ENCODE measurements around the gene CHIC2. TPM values are rescaled to one million over a fixed set of nuclear protein-coding genes. Genes with fewer than 3 reads are reported as not detected.

The CHIC2 gene
- total and polyA plus RNA-seq, 2 of the 8 experiments (the other 6 are each of a cell fraction or from before 2014, with no cell fraction given) = 4.5 to 10.9 TPM

GRCh38 chr4:54067166-54067565, 2.8 kb upstream of the CHIC2 start:
- no peak overlapping the region for H2BK5ac ChIP-seq (ENCODE audit: low read depth, low read length)
- no peaks in the 10 kb centered on the region for H3K36me3 ChIP-seq (ENCODE audit: control insufficient read depth in 2 of 4, insufficient read depth in 4 of 4, low read length in 3 of 4)
- no peak overlapping the region for H2BK120ac ChIP-seq (replicated peaks; ENCODE audit: low read depth, low read length)
- H3K18ac ChIP-seq (ENCODE audit: extremely low read depth, low read length) = no peak overlapping the region
- no peak overlapping the region for H3K56ac ChIP-seq (replicated peaks; ENCODE audit: insufficient read length, low read depth, low read length)
- DNase-seq (ENCODE audit: low read depth in 1 of 2, low spot score in 2 of 2) (no peak), FAIRE-seq (no peak)
- peaks cover 0 to 5% (median 1%) of the 10 kb centered on the region in 4 experiments; a peak in 1 of 7 replicates for H3K4me1 ChIP-seq (replicated peaks in 1 of 4; ENCODE audit: control insufficient read depth in 3 of 4, insufficient read depth in 4 of 4, low read length in 3 of 4)
- H2AFZ ChIP-seq (ENCODE audit: low read length) = no peak overlapping the region
- H3K23me2 ChIP-seq (ENCODE audit: low read depth, low read length) = peaks cover 3% of the 10 kb centered on the region
- no peak overlapping the region for H3K23ac ChIP-seq (ENCODE audit: insufficient read length)
- no peak overlapping the region for H2BK20ac ChIP-seq (ENCODE audit: low read length)
- H3K79me2 ChIP-seq (ENCODE audit: control insufficient read depth in 1 of 2, insufficient read depth in 2 of 2, low read length in 2 of 2) = peaks cover 0 to 16% of the 10 kb centered on the region in 2 experiments; a peak in 2 of 4 replicates
- H3K27me3 ChIP-seq (replicated peaks in 1 of 4; ENCODE audit: control insufficient read depth in 3 of 4, extremely low read depth in 1 of 4, insufficient read depth in 3 of 4, low read length in 3 of 4) = no peaks in the 10 kb centered on the region; a peak in 1 of 7 replicates
- H3K9ac ChIP-seq (replicated peaks in 1 of 4; ENCODE audit: extremely low read depth in 1 of 4, low read depth in 3 of 4, low read length in 3 of 4) = no peak overlapping the region
- H4K5ac ChIP-seq (ENCODE audit: insufficient read length, low read depth, low read length) = no peak overlapping the region
- no peak overlapping the region for H4K91ac ChIP-seq (replicated peaks; ENCODE audit: insufficient read length, low read length)
- H3K14ac ChIP-seq (ENCODE audit: insufficient read length) = no peak overlapping the region
- no peak overlapping the region for H2AK5ac ChIP-seq (ENCODE audit: low read depth, low read length)
- H3K79me1 ChIP-seq (ENCODE audit: low read depth, low read length) = no peaks in the 10 kb centered on the region; the same call in 1 of the 2 replicates
- H3K4me2 ChIP-seq (ENCODE audit: insufficient read depth in 1 of 2, low read depth in 2 of 2, low read length in 2 of 2) = no peak overlapping the region
- no peaks in the 10 kb centered on the region for H3K9me3 ChIP-seq (ENCODE audit: insufficient read depth in 2 of 2, low read depth in 1 of 2, low read length in 1 of 2)
- no peak overlapping the region for H2BK12ac ChIP-seq (ENCODE audit: low read depth, low read length)
- POLR2A ChIA-PET (ENCODE audit: partially characterized antibody) = interaction anchor here (0.9 kb wide), 1 partner anchor 52 kb away, joined by 3 read pairs; no protein-coding TSS in a partner anchor
- H3K4me3 ChIP-seq (ENCODE audit: extremely low read depth in 1 of 4, insufficient read depth in 2 of 4, low read depth in 3 of 4, low read length in 4 of 4) = no peak overlapping the region
- no peak overlapping the region for H3K4ac ChIP-seq (replicated peaks; ENCODE audit: insufficient read length, low read depth, low read length)
- no peaks in the 10 kb centered on the region for H4K20me1 ChIP-seq (replicated peaks in 1 of 2; ENCODE audit: control insufficient read depth in 1 of 2, insufficient read depth in 2 of 2, low read length in 2 of 2)
- CTCF ChIA-PET (ENCODE audit: partially characterized antibody) = interaction anchor here (0.8 to 2.0 kb wide), 7 partner anchors 9 to 162 kb away, joined by 3 to 7 read pairs (median 3); partner anchors contain the start of gene PDGFRA
- no peak overlapping the region for H3K27ac ChIP-seq (ENCODE audit: low read depth, low read length)
- WGBS, 2 experiments (ENCODE audit: extremely low coverage in 1 of 2, insufficient coverage in 1 of 2, insufficient read length in 1 of 2, insufficient replicate concordance in 2 of 2, low coverage in 1 of 2, low lambda C conversion rate in 2 of 2, missing lambda C conversion rate in 1 of 2) = 79% methylated on average over 5 of the region's 5 CpGs; no CpG with 5 or more reads in 1 of the 2 experiments
- H2BK15ac ChIP-seq (ENCODE audit: low read length) = no peak overlapping the region
- no peak for TF ChIP-seq ZNF274 (IDR thresholded peaks at IDR 0.05; ENCODE audit: borderline replicate concordance, extremely low read depth, low read length)
- TF ChIP-seq GABPA (IDR thresholded peaks at IDR 0.05; ENCODE audit: borderline replicate concordance, insufficient read depth, low read length) = no peak
- no peak for TF ChIP-seq SRF (IDR thresholded peaks at IDR 0.05; ENCODE audit: low read depth, low read length)
- TF ChIP-seq CREB1 (IDR thresholded peaks at IDR 0.05) = no peak
- no peak for TF ChIP-seq BRCA1 (IDR thresholded peaks at IDR 0.05; ENCODE audit: low read depth, low read length)
- no peak for TF ChIP-seq MAX (IDR thresholded peaks at IDR 0.05)
- TF ChIP-seq NRF1 (IDR thresholded peaks at IDR 0.05; ENCODE audit: low read depth, low read length) = no peak
- no peak for TF ChIP-seq E2F6 (IDR thresholded peaks at IDR 0.05)
- TF ChIP-seq ASH2L (IDR thresholded peaks at IDR 0.05; ENCODE audit: low read length) = no peak
- TF ChIP-seq KDM4A (IDR thresholded peaks at IDR 0.05; ENCODE audit: low read depth, low read length, severe bottlenecking) = no peak
- TF ChIP-seq CTBP2 (IDR thresholded peaks at IDR 0.05; ENCODE audit: borderline replicate concordance, insufficient read depth, insufficient read length, low read length) = no peak
- no peak for TF ChIP-seq HDAC6 (IDR thresholded peaks at IDR 0.05; ENCODE audit: low read depth, low read length)
- no peak overlapping the region for H4K8ac ChIP-seq (ENCODE audit: extremely low read depth, insufficient read depth, low read length)

Data from H1 (cell line).